Liver (tissue), 9 donors: Measurements from ENCODE around the gene AKR7A2. TPM values are rescaled to one million over a fixed set of nuclear protein-coding genes. Genes with fewer than 3 reads are reported as not detected.

Experiments used
- DNase-seq: peaks from one replicate; pipeline ENCODE4 v3.0.0-alpha.2; 2017; ENCODE audit warnings: low spot score
- H3K27ac ChIP-seq, 2 donors: one replicate each; pipeline ENCODE4 v1.7.0; 2013; ENCODE audit warnings: inconsistent platforms in 2 of 2, low read length in 2 of 2, control low read depth in 1 of 2, low read depth in 1 of 2, mild to moderate bottlenecking in 1 of 2
- H3K27me3 ChIP-seq, 4 donors: one replicate each; pipeline versions ENCODE4 v1.6.1 to v1.7.0; 2013; ENCODE audit warnings: low read length in 3 of 4, inconsistent platforms in 1 of 4, mild to moderate bottlenecking in 1 of 4, moderate library complexity in 1 of 4; ENCODE audit not compliant: control insufficient read depth in 4 of 4, insufficient read depth in 4 of 4
- H3K36me3 ChIP-seq, 4 donors: one replicate each; pipeline versions ENCODE4 v1.6.1 to v1.7.0; 2013; ENCODE audit warnings: low read length in 3 of 4, mild to moderate bottlenecking in 3 of 4, low read depth in 1 of 4, moderate library complexity in 1 of 4; ENCODE audit not compliant: control insufficient read depth in 4 of 4, insufficient read depth in 3 of 4
- H3K4me1 ChIP-seq, 4 donors: one replicate each; pipeline versions ENCODE4 v1.6.1 to v1.7.0; 2013; ENCODE audit warnings: low read length in 3 of 4, mild to moderate bottlenecking in 3 of 4, moderate library complexity in 1 of 4; ENCODE audit not compliant: control insufficient read depth in 4 of 4, insufficient read depth in 4 of 4
- H3K4me3 ChIP-seq, 3 donors: one replicate each; pipeline versions ENCODE4 v1.6.1 to v1.7.0; 2013; ENCODE audit warnings: low read length in 3 of 3, control low read depth in 1 of 3, low read depth in 1 of 3, mild to moderate bottlenecking in 1 of 3
- H3K9ac ChIP-seq, 2 donors: one replicate each; pipeline ENCODE4 v1.7.0; 2013; ENCODE audit warnings: low read length in 2 of 2, mild to moderate bottlenecking in 2 of 2, moderate library complexity in 2 of 2, control low read depth in 1 of 2, low read depth in 1 of 2
- H3K9me3 ChIP-seq, 4 donors: one replicate each; pipeline versions ENCODE4 v1.6.1 to v1.7.0; 2013; ENCODE audit warnings: low read length in 3 of 4; ENCODE audit not compliant: control insufficient read depth in 4 of 4
- EGR1 ChIP-seq, 2 donors: IDR thresholded peaks; 2 replicates each; pipeline ENCODE4 v1.6.1; 2016 to 2018; ENCODE audit warnings: antibody characterized with exemption in 2 of 2, low read depth in 2 of 2
- FOXA1 ChIP-seq: IDR thresholded peaks from 2 replicates; pipeline ENCODE4 v1.6.1; 2016; ENCODE audit warnings: antibody characterized with exemption
- FOXA2 ChIP-seq: IDR thresholded peaks from 2 replicates; pipeline ENCODE4 v1.6.1; 2016; ENCODE audit warnings: antibody characterized with exemption
- GABPA ChIP-seq, 2 donors: IDR thresholded peaks in 1 of 2; conservative IDR thresholded peaks in 1 of 2; 2 replicates each; pipeline ENCODE4 v1.6.1; 2016; ENCODE audit warnings: antibody characterized with exemption in 2 of 2, mild to moderate bottlenecking in 1 of 2, moderate library complexity in 1 of 2
- HNF4A ChIP-seq, 2 donors: conservative IDR thresholded peaks; 2 replicates each; pipeline ENCODE4 v1.6.1; 2016; ENCODE audit warnings: antibody characterized with exemption in 2 of 2, mild to moderate bottlenecking in 2 of 2
- HNF4G ChIP-seq: IDR thresholded peaks from 2 replicates; pipeline ENCODE4 v1.6.1; 2016; ENCODE audit warnings: antibody characterized with exemption
- JUND ChIP-seq, 2 donors: IDR thresholded peaks; 2 replicates each; pipeline ENCODE4 v1.6.1; 2016; ENCODE audit warnings: antibody characterized with exemption in 2 of 2
- NR2F2 ChIP-seq: IDR thresholded peaks from 2 replicates; pipeline ENCODE4 v1.6.1; 2016; ENCODE audit warnings: antibody characterized with exemption
- RAD21 ChIP-seq, 2 donors: IDR thresholded peaks; 2 replicates each; pipeline ENCODE4 v1.6.1; 2016; ENCODE audit warnings: antibody characterized with exemption in 2 of 2, mild to moderate bottlenecking in 2 of 2
- RXRA ChIP-seq, 2 donors: IDR thresholded peaks; 2 replicates each; pipeline ENCODE4 v1.6.1; 2017 to 2018; ENCODE audit warnings: antibody characterized with exemption in 2 of 2, mild to moderate bottlenecking in 1 of 2
- SP1 ChIP-seq: IDR thresholded peaks from 2 replicates; pipeline ENCODE4 v1.6.1; 2018; ENCODE audit warnings: antibody characterized with exemption, mild to moderate bottlenecking
- TAF1 ChIP-seq: conservative IDR thresholded peaks from 2 replicates; pipeline ENCODE4 v1.6.1; 2016; ENCODE audit warnings: antibody characterized with exemption, mild to moderate bottlenecking
- YY1 ChIP-seq: IDR thresholded peaks from 2 replicates; pipeline ENCODE4 v1.6.1; 2016; ENCODE audit warnings: antibody characterized with exemption, mild to moderate bottlenecking
- WGBS: extraction: QIAGEN DNeasy Blood & Tissue Kit; methylation state at CpG from one replicate; pipeline ENCODE4 v1.1.7; 2013; 5-methylcytosine and 5-hydroxymethylcytosine counted together
- polyA plus RNA-seq, 2 donors: library from polyadenylated mRNA; stranded (reverse) in 1 of 2; unstranded in 1 of 2; fragments of 200-250 nt in 1 of 2; fragments of >200 nt in 1 of 2; fragmentation: Nextera tagmentation in 1 of 2; extraction: Ambion mirVana in 1 of 2; gene quantifications; one replicate each; pipeline versions ENCODE4 v1.2.1 to v1.2.3, GENCODE V29; 2013 to 2015
- total RNA-seq, 2 donors: library from RNA; depleted of rRNA; stranded (reverse); fragments of >200 nt; gene quantifications; one replicate each; pipeline ENCODE4 v1.2.3, GENCODE V29; 2014
- TF ChIP-seq, protein P1 (sequence below): fragments of 150-350 bp; IDR thresholded peaks from 2 replicates; pipeline ENCODE4 v1.5.1; 2017; ENCODE audit warnings: improper control_type of control experiment, low read depth, low read length; ENCODE audit not compliant: missing input control
- TF ChIP-seq, protein P2 (sequence below): IDR thresholded peaks from 2 replicates; pipeline ENCODE4 v1.6.1; 2016; ENCODE audit warnings: antibody characterized with exemption
- TF ChIP-seq, protein P3 (sequence below): IDR thresholded peaks from 2 replicates; pipeline ENCODE4 v1.6.1; 2016; ENCODE audit warnings: antibody characterized with exemption, mild to moderate bottlenecking
- TF ChIP-seq, protein P4 (sequence below): IDR thresholded peaks from 2 replicates; pipeline ENCODE4 v1.6.1; 2016; ENCODE audit warnings: antibody characterized with exemption
- TF ChIP-seq, protein P5 (sequence below): IDR thresholded peaks from 2 replicates; pipeline ENCODE4 v1.6.1; 2016; ENCODE audit warnings: antibody characterized with exemption
- donor health status: healthy.
- donor health status: healthy.
- donor health status: healthy.
- donor health status: healthy.
- donor health status: healthy.

The AKR7A2 gene
- total and polyA plus RNA-seq, 4 donors = 41.4 to 63.2 (median 49.8) TPM

DNA sequence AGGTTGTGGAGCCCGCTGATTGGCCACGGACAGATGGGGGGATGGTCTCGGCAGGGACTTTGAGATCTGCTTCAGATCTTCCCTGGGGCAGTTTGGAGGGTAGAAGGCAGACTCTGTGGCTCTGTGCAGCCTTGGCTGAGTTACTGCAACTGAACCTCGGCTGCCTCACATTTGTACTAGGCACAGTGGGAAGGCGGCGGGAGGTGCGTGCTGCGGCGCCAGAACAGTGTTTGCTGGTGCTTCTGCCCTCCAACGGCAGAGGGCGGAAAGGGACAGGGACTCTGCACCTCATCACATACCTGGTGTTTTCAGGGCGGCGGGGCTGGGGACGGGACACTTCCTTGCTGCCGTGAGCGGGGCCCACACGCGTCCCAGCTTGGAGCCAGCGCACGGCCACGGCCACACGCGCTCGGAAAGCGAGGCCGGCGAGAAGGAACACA is 26.4 kb upstream of the AKR7A2 start:
- Histone ChIP-seq H3K4me3 (peak overlapping the region in 1 of 3 donors; percentile 33), H3K36me3 (peaks cover 0 to 14% (median 2%) of the 10 kb centered on the region in 4 donors), H3K9me3 (no peaks in the 10 kb centered on the region), H3K27me3 (no peaks in the 10 kb centered on the region), H3K27ac (peak overlapping the region; percentile 4 to 57), H3K9ac (no peak overlapping the region), H3K4me1 (peaks cover 0 to 13% (median 5%) of the 10 kb centered on the region in 4 donors)
- peak; percentile 65 for DNase-seq
- 36% methylated on average over 27 of the region's 27 CpGs for WGBS
- TF ChIP-seq, protein P1, sequence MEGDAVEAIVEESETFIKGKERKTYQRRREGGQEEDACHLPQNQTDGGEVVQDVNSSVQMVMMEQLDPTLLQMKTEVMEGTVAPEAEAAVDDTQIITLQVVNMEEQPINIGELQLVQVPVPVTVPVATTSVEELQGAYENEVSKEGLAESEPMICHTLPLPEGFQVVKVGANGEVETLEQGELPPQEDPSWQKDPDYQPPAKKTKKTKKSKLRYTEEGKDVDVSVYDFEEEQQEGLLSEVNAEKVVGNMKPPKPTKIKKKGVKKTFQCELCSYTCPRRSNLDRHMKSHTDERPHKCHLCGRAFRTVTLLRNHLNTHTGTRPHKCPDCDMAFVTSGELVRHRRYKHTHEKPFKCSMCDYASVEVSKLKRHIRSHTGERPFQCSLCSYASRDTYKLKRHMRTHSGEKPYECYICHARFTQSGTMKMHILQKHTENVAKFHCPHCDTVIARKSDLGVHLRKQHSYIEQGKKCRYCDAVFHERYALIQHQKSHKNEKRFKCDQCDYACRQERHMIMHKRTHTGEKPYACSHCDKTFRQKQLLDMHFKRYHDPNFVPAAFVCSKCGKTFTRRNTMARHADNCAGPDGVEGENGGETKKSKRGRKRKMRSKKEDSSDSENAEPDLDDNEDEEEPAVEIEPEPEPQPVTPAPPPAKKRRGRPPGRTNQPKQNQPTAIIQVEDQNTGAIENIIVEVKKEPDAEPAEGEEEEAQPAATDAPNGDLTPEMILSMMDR = peak; percentile 66
- TF ChIP-seq YY1 (peak; percentile 74), HNF4A (conservative IDR thresholded peaks at IDR 0.05) (peak; percentile 82 to 85), JUND (IDR thresholded peaks at IDR 0.05) (peak; percentile 54 to 67), NR2F2 (no peak), TAF1 (no peak), EGR1 (IDR thresholded peaks at IDR 0.05; ENCODE audit: low read depth in 2 of 2) (no peak), RXRA (IDR thresholded peaks at IDR 0.05) (peak; percentile 54 to 72), HNF4G (peak; percentile 58), SP1 (peak; percentile 72), FOXA2 (no peak), RAD21 (IDR thresholded peaks at IDR 0.05) (peak; percentile 68 to 76)
- TF ChIP-seq, protein P2, sequence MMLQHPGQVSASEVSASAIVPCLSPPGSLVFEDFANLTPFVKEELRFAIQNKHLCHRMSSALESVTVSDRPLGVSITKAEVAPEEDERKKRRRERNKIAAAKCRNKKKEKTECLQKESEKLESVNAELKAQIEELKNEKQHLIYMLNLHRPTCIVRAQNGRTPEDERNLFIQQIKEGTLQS = no peak
- TF ChIP-seq, protein P3, sequence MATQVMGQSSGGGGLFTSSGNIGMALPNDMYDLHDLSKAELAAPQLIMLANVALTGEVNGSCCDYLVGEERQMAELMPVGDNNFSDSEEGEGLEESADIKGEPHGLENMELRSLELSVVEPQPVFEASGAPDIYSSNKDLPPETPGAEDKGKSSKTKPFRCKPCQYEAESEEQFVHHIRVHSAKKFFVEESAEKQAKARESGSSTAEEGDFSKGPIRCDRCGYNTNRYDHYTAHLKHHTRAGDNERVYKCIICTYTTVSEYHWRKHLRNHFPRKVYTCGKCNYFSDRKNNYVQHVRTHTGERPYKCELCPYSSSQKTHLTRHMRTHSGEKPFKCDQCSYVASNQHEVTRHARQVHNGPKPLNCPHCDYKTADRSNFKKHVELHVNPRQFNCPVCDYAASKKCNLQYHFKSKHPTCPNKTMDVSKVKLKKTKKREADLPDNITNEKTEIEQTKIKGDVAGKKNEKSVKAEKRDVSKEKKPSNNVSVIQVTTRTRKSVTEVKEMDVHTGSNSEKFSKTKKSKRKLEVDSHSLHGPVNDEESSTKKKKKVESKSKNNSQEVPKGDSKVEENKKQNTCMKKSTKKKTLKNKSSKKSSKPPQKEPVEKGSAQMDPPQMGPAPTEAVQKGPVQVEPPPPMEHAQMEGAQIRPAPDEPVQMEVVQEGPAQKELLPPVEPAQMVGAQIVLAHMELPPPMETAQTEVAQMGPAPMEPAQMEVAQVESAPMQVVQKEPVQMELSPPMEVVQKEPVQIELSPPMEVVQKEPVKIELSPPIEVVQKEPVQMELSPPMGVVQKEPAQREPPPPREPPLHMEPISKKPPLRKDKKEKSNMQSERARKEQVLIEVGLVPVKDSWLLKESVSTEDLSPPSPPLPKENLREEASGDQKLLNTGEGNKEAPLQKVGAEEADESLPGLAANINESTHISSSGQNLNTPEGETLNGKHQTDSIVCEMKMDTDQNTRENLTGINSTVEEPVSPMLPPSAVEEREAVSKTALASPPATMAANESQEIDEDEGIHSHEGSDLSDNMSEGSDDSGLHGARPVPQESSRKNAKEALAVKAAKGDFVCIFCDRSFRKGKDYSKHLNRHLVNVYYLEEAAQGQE = peak; percentile 66
- TF ChIP-seq, protein P4, sequence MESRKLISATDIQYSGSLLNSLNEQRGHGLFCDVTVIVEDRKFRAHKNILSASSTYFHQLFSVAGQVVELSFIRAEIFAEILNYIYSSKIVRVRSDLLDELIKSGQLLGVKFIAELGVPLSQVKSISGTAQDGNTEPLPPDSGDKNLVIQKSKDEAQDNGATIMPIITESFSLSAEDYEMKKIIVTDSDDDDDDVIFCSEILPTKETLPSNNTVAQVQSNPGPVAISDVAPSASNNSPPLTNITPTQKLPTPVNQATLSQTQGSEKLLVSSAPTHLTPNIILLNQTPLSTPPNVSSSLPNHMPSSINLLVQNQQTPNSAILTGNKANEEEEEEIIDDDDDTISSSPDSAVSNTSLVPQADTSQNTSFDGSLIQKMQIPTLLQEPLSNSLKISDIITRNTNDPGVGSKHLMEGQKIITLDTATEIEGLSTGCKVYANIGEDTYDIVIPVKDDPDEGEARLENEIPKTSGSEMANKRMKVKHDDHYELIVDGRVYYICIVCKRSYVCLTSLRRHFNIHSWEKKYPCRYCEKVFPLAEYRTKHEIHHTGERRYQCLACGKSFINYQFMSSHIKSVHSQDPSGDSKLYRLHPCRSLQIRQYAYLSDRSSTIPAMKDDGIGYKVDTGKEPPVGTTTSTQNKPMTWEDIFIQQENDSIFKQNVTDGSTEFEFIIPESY = no peak

DNA sequence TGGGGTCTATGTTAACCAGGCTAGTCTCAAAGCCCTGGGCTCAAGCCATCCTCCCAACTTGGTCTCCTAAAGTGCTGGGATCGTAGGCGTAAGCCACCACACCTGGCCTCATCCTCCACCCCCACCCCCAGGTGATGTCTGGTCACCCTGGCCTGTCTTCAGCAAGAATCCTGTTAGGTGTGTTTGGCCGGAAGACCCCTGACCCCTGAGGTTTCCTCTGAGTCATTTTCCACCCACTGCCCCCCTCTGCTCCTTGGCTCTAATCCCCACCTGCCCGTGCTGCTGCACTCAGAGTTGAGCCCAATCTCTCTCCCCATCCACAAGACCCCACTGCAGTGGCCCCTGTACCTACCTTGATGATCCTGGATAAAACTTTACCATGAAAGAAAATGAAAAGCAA is 25.3 kb upstream of the AKR7A2 start:
- H3K4me3 ChIP-seq = no peak overlapping the region
- peaks cover 0 to 13% (median 5%) of the 10 kb centered on the region in 4 donors for H3K4me1 ChIP-seq
- peaks cover 0 to 6% (median 2%) of the 10 kb centered on the region in 4 donors for H3K36me3 ChIP-seq
- no peak for DNase-seq
- H3K27ac ChIP-seq = no peak overlapping the region
- H3K9ac ChIP-seq = no peak overlapping the region
- no peaks in the 10 kb centered on the region for H3K27me3 ChIP-seq
- no peaks in the 10 kb centered on the region for H3K9me3 ChIP-seq
- 97% methylated on average over 4 of the region's 4 CpGs for WGBS
- no peak for TF ChIP-seq FOXA2
- TF ChIP-seq EGR1 (IDR thresholded peaks at IDR 0.05; ENCODE audit: low read depth in 2 of 2) = no peak
- TF ChIP-seq, protein P3 = no peak
- no peak for TF ChIP-seq TAF1
- no peak for TF ChIP-seq HNF4G
- no peak for TF ChIP-seq FOXA1
- no peak for TF ChIP-seq GABPA (IDR thresholded peaks at IDR 0.05 in 1 of 2, conservative IDR thresholded peaks at IDR 0.05 in 1 of 2)
- TF ChIP-seq, protein P5, sequence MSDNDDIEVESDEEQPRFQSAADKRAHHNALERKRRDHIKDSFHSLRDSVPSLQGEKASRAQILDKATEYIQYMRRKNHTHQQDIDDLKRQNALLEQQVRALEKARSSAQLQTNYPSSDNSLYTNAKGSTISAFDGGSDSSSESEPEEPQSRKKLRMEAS = no peak
- no peak for TF ChIP-seq RXRA (IDR thresholded peaks at IDR 0.05)
- TF ChIP-seq, protein P4 = no peak
- TF ChIP-seq YY1 = no peak
